T47D (cell line): Measurements from ENCODE around the gene FLRT2.

Experiments
- DNase-seq, 2 experiments: peaks; one replicate each; pipeline versions ENCODE4 v3.0.0 to v3.0.0-alpha.2; 2011 to 2012; ENCODE audit warnings: low read depth in 1 of 2, low spot score in 1 of 2
- JUND ChIP-seq: IDR thresholded peaks from 2 replicates; pipeline ENCODE4 v1.6.1; 2012; ENCODE audit warnings: low read depth
- in situ Hi-C: cut with HindIII; loops from 2 replicates; pipeline ENCODE4 v1.10.0; 2016; ENCODE audit warnings: low sequenced_read_pairs, low pct_unique_long_range_greater_than_20kb

The FLRT2 gene

DNA sequence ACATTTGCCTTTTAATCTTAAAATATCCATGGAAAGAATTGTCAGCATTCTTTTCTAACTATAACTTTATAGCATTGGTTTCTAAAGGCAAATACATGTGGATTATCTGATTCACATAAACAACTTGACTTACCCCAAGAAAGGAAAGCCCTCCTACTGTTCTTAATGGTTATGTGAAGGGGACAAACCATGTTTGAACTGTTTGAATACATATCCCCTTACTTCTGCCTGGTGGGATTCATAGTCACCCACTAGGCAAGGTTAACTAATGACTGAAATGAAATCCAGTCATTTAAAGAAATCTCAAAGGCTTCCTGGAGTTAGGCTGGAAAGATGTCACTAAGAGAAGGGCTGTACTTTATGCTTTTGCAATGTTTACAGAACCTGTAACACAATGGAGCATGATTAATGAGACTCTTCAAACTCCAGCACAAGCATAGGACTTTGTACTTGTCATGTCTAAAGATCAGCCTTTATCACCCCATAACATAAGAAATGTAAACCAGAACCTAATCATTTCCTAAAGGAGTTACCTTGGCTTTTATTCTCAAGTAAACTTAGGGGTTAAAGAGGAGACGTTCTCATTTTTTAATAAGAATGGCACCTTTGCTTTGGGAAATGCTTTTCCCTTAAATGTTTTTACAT, 10.2 kb upstream of the FLRT2 start:
- no peak for TF ChIP-seq JUND
- in situ Hi-C loops, result no loop called here
- DNase-seq, result no peak

- in situ Hi-C loops, result no loop called here
- no peak for DNase-seq
- TF ChIP-seq JUND, result no peak
Observed at GRCh38 chr14:85520581-85520980, 9.4 kb upstream of the FLRT2 start.

- TF ChIP-seq JUND, result no peak
- in situ Hi-C loops, result no loop called here
- DNase-seq, result no peak
Observed at GRCh38 chr14:85523624-85524023, 6.3 kb upstream of the FLRT2 start.

GRCh38 chr14:85527006-85527405, 2.9 kb upstream of the FLRT2 start:
- no peak for TF ChIP-seq JUND
- DNase-seq, result no peak
- in situ Hi-C loops, result no loop called here

DNA sequence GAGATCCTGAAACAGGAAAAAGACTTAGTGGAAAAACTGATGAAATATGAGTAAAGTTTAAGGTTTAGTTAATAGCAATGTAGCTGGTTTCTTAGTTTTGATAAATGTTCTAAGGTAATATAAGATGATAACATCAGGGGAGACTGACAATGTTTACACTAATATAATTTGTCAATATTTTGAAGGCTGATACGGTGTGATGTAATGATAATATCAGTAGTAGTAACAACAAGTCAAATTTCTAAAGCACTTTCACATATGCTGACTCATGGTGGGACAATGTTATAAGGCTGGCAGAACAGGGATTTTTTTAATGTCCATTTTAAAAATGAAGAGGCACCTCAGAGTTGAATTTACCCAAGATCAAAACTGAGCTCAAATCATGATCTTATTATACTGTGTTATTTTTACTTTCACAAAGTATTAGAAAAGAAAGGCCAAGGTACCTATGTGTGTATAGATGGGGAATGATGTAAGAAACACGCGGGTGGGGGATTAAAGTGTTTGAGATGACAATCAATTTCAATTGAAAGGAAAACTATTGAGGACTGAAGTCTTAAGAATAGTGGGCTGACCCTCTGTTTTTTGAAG, 2.4 kb upstream of the FLRT2 start:
- no peak for TF ChIP-seq JUND
- in situ Hi-C loops, result no loop called here
- DNase-seq, result no peak

- DNase-seq, result peak; percentile 79
- TF ChIP-seq JUND, result no peak
- in situ Hi-C loops, result no loop called here
Observed at GRCh38 chr14:85528080-85528896, 1.7 kb upstream of the FLRT2 start.

- TF ChIP-seq JUND, result no peak
Observed at GRCh38 chr14:85528897-85529631, 880 bp upstream of the FLRT2 start.

DNA sequence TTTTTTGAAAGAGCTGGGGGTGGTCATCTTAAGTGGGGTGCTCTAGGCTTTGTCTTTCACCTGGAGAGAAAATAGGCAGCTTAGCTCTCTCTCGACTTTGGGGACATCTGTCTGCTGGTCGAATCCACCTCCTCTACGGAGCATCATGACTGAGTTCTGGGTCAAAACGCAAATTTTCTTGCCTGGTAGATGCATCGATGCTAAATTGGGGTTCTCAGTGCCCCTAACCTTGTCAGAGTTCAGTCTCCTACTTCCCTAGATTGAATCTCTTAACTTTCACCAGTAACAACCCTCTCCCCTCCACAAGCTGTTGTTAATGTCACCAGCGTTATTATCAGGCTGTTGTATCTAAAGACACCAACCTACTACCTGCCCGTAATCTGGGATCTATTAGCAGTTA, 682 bp downstream of the FLRT2 start:
- in situ Hi-C loops, result no loop called here
- no peak for TF ChIP-seq JUND
- no peak for DNase-seq

More at GRCh38 chr14:85528897-85529631, 880 bp upstream of the FLRT2 start:
- in situ Hi-C loops, result no loop called here
- peak in 1 of 2 experiments; percentile 15 for DNase-seq

DNA sequence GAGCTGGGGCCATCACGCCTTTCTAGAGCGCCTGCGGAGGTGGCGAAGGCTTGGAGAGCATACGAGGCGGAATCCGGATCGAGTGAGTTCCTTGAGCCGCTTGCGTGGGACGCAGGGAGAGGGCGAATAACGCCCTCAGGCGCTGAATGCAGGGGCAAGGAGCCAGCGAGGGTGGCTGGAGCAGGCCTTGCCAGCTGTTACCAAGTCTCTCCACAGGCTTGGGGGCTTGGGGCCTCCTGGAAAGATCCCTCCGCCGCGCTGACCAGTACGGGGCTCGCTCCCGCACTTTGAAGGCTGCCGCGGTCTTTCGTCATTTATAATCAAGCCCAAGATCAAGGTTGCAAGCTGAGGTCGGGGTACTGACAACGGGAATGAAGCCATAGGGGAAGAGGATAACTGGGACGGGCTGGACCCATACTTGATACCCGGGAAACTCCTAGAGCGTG, 1.2 kb downstream of the FLRT2 start:
- in situ Hi-C loops, result no loop called here
- no peak for DNase-seq
- TF ChIP-seq JUND, result no peak

GRCh38 chr14:85531587-85532373, 1.8 kb downstream of the FLRT2 start:
- DNase-seq, result no peak
- TF ChIP-seq JUND, result no peak
- in situ Hi-C loops, result no loop called here

DNA sequence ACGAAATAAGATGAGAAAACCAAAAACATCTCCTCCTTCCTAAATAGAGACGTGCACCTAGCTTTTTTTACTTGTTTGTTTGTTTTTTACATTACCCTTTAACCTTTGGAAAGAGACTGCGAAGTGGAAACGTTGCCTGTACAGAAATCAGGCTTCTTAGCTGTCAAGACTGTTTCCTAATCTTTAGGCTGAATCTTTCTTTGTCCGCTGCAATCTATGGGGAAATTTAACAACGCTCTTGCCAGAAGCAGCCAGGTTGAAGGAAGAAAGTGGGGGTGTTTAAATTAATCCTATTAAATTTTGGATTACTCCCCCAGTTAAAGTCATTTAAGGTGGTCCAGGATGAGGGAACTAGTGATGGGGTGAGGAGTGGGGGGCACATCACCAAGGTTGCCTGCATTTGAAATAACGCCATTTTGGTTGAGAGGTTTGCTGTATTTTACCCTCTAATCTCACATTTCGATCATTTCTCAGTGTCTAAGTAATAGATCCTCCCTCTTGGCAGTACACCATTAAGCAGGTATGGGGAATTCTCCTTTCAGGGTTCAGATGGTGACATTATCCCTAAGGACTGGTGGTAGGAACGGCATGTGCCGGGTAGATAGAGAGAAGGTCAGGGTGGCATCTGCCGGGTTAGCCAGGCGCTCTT, 2.6 kb downstream of the FLRT2 start:
- TF ChIP-seq JUND, result no peak
- in situ Hi-C loops, result no loop called here
- no peak for DNase-seq
